Measurements from ENCODE around the gene GPX3.

GPX3 gene

DNA sequence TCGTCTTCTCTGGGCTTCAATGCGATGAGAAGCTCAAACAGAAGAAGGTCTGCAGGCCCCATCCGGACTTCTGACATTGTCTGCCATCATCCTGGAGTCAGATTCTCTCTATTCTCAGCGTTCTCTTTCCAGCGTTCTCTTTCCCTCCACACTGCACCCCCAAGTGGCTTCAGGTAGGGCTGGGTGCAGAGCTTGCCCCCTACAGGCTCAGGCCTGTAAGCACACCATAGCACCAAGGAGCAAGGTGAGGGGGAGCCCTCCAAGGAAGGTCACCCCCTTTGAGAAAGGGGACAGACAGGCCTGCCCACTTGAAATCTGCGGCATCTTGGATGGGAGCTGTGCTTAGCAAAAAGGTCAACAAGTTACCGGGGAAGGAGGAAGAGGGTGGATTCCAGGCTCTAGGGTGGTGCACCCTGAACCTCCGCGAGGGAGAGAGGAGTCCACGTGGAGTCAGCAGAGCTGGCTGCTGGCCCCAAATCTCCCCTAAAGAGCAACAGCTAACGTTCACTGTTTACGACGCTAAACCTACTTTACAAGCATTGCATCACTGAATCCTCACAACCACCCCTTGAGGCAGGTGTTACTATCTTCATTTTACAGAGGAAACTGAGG is 27.5 kb downstream of the GPX3 start:
- peak; percentile 48 for DNase-seq (ENCODE audit: extremely low spot score)
- ChIA-PET POLR2A (no interaction called here), CTCF (interaction anchor here (0.6 to 3.6 kb wide), 14 partner anchors 9 to 687 kb away, joined by 3 to 37 read pairs (median 4); no protein-coding TSS in a partner anchor)
- TF ChIP-seq CTBP1 (IDR thresholded peaks at IDR 0.05; ENCODE audit: borderline replicate concordance): no peak
- TF ChIP-seq FOXM1 (IDR thresholded peaks at IDR 0.05; ENCODE audit: borderline replicate concordance): no peak
- no peak for TF ChIP-seq ELF4 (IDR thresholded peaks at IDR 0.05)
- TF ChIP-seq BHLHE40 (IDR thresholded peaks at IDR 0.05; ENCODE audit: borderline replicate concordance): no peak
- no peak for TF ChIP-seq ARNT (IDR thresholded peaks at IDR 0.05)

DNA sequence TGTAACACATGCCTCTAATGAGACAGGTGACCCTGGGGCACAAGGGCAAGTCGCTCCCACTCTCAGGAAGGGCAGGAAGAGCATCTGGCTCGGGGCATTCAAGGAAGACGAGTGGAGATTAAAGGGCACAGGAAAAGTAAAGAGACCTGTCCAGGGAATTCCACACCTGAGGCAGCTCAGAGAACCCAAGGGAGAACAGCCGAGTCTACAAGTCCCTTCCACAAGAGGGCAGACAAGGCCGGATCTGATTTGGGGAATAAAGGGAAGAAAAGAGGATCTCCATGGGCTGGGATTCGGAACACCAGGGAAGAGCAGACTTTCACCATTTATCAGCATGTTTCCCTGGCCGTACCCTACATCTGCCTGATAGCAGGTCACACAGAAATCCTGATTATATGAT is 28.1 kb downstream of the GPX3 start:
- ChIA-PET CTCF (interaction anchor here (0.6 to 3.6 kb wide), 14 partner anchors 9 to 686 kb away, joined by 3 to 37 read pairs (median 3); no protein-coding TSS in a partner anchor), POLR2A (no interaction called here)
- TF ChIP-seq FOXA1 (IDR thresholded peaks at IDR 0.05) (no peak), TARDBP (IDR thresholded peaks at IDR 0.05) (no peak), NFRKB (IDR thresholded peaks at IDR 0.05) (no peak), LEF1 (IDR thresholded peaks at IDR 0.05; ENCODE audit: borderline replicate concordance) (no peak), FOXM1 (IDR thresholded peaks at IDR 0.05; ENCODE audit: borderline replicate concordance) (no peak), SP1 (IDR thresholded peaks at IDR 0.05) (no peak), L3MBTL2 (conservative IDR thresholded peaks at IDR 0.05) (no peak), ZNF384 (IDR thresholded peaks at IDR 0.05) (no peak), HDGF (IDR thresholded peaks at IDR 0.05; ENCODE audit: borderline replicate concordance) (no peak)
- TF ChIP-seq, protein P1, sequence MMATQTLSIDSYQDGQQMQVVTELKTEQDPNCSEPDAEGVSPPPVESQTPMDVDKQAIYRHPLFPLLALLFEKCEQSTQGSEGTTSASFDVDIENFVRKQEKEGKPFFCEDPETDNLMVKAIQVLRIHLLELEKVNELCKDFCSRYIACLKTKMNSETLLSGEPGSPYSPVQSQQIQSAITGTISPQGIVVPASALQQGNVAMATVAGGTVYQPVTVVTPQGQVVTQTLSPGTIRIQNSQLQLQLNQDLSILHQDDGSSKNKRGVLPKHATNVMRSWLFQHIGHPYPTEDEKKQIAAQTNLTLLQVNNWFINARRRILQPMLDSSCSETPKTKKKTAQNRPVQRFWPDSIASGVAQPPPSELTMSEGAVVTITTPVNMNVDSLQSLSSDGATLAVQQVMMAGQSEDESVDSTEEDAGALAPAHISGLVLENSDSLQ (IDR thresholded peaks at IDR 0.05): no peak
- DNase-seq (ENCODE audit: extremely low spot score): no peak

DNA sequence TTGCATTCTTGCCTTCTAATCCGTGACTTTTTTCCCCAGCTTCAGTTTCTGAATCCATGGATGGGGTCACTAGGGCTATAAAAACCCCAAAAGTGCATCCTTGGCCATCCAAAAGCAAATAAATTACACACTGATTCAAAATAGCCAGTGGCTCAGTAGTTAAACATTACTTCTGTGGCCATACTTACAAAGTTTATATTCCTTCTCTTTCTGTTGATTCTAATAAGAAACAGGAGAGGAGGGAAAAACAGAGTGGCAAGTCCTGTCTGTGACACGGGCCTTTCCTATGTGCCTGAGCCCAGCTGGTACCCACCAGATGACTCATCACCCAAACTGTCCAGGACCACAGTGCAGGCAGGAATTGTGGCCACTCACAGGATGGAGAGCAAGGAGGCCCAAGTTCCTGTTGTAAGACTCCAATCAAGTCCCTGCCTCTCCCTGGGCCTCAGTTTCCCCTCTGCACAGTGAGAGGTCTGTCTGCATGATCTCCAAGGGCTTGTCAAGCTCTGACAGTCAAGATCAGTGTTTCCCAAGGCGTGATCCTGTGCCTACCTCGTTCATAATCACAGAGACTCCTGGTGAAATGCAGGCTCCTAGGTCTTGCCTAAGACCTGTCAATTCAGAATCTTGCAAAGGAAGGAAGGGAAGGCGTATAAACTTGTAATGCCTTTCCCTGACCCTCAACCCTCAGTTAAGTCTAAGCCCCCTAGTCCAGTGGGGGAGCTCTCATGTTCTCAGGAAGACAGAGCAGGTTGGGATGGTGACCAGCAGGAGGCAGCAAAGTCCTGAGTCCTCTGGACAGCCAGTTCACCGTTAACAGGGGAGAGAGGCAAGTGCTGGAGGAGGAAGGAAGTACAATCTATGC is 30.9 kb downstream of the GPX3 start:
- CTCF ChIA-PET: interaction anchor here (0.5 to 2.7 kb wide), 22 partner anchors 10 to 178 kb away, joined by 3 to 99 read pairs (median 5); partner anchors contain the start of genes ANXA6, CCDC69 and TNIP1
- DNase-seq (ENCODE audit: extremely low spot score): peak; percentile 81
- POLR2A ChIA-PET: interaction anchor here (0.8 to 1.2 kb wide), 2 partner anchors 66 to 106 kb away, joined by 3 to 4 read pairs; partner anchors contain the start of gene ANXA6
- no peak for TF ChIP-seq TARDBP (IDR thresholded peaks at IDR 0.05)
- TF ChIP-seq CTBP1 (IDR thresholded peaks at IDR 0.05; ENCODE audit: borderline replicate concordance): no peak
- no peak for TF ChIP-seq FOXA1 (IDR thresholded peaks at IDR 0.05)
- no peak for TF ChIP-seq ZNF384 (IDR thresholded peaks at IDR 0.05)
- TF ChIP-seq LEF1 (IDR thresholded peaks at IDR 0.05; ENCODE audit: borderline replicate concordance): no peak
- TF ChIP-seq, protein P1 (IDR thresholded peaks at IDR 0.05): no peak
- TF ChIP-seq SUZ12 (IDR thresholded peaks at IDR 0.05): no peak

DNA sequence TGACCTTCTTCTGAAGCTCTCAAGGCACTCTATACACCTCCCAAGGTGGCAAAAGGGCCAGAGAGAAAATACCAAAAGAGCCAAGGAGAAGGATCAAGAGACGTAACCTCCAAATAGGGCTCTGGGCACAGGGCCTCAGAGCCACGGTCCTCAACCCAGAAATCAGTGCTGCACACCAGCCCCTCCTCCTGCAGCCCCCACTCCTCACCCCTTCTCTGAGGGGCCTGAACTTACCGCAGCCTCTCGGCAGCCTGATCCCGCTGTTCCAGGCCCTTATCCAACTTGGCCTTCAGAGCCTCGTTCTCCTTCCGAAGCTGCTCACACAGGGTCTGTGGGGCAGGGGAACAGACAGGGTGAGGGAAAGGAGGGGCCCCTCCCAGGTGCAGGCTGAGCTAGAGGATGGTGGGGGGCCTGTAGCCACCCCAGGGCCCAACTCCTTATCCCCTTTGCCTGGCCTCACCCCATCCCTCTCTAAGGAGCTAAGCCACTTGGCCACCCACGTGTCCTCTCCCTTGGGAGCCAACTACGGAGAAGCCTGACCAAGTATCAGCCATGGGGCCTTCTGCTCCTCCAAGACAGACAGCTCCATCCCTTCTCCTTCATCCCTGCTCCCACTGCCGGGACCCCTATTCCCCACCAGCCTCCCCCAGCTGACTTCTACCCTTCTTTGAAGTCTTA is 31.7 kb downstream of the GPX3 start:
- CTCF ChIA-PET: interaction anchor here (0.6 to 2.7 kb wide), 19 partner anchors 10 to 177 kb away, joined by 3 to 99 read pairs (median 5); partner anchors contain the start of genes ANXA6 and TNIP1
- no peak for DNase-seq (ENCODE audit: extremely low spot score)
- POLR2A ChIA-PET: interaction anchor here (0.8 to 1.2 kb wide), 2 partner anchors 65 to 106 kb away, joined by 3 to 4 read pairs; partner anchors contain the start of gene ANXA6
- TF ChIP-seq CTBP1 (IDR thresholded peaks at IDR 0.05; ENCODE audit: borderline replicate concordance) (no peak), NFRKB (IDR thresholded peaks at IDR 0.05) (no peak), L3MBTL2 (conservative IDR thresholded peaks at IDR 0.05) (no peak), FOXM1 (IDR thresholded peaks at IDR 0.05; ENCODE audit: borderline replicate concordance) (no peak), TARDBP (IDR thresholded peaks at IDR 0.05) (no peak), LEF1 (IDR thresholded peaks at IDR 0.05; ENCODE audit: borderline replicate concordance) (no peak), HDGF (IDR thresholded peaks at IDR 0.05; ENCODE audit: borderline replicate concordance) (no peak), ARNT (IDR thresholded peaks at IDR 0.05) (no peak), BHLHE40 (IDR thresholded peaks at IDR 0.05; ENCODE audit: borderline replicate concordance) (no peak), ZNF384 (IDR thresholded peaks at IDR 0.05) (no peak), SUZ12 (IDR thresholded peaks at IDR 0.05) (no peak)

DNA sequence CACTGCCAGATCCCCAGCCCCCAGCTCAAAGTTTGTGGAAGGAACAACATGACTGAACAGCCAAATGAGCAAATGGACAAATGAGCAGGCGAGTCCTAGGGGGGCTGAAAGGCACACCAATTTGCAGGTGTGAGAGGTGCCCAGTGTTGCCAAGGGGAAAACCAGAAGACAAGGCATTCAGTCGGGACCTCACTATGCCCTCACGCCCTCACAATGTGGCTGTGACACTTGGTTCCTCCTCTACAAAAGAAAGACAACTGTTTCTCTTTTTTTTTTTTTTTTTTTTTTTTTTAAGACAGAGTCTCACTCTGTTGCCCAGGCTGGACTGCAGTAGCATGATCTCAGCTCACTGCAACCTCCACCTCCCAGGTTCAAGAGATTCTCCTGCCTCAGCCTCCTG is 32.4 kb downstream of the GPX3 start:
- DNase-seq (ENCODE audit: extremely low spot score): no peak
- TF ChIP-seq LEF1 (IDR thresholded peaks at IDR 0.05; ENCODE audit: borderline replicate concordance): no peak
- TF ChIP-seq FOXK2 (IDR thresholded peaks at IDR 0.05): no peak
- no peak for TF ChIP-seq L3MBTL2 (conservative IDR thresholded peaks at IDR 0.05)
- no peak for TF ChIP-seq ARNT (IDR thresholded peaks at IDR 0.05)
- no peak for TF ChIP-seq SUZ12 (IDR thresholded peaks at IDR 0.05)
- TF ChIP-seq SP1 (IDR thresholded peaks at IDR 0.05): no peak
- TF ChIP-seq CTBP1 (IDR thresholded peaks at IDR 0.05; ENCODE audit: borderline replicate concordance): no peak
- no peak for TF ChIP-seq FOXM1 (IDR thresholded peaks at IDR 0.05; ENCODE audit: borderline replicate concordance)
- no peak for TF ChIP-seq FOXA1 (IDR thresholded peaks at IDR 0.05)
- TF ChIP-seq, protein P1 (IDR thresholded peaks at IDR 0.05): no peak
- TF ChIP-seq NFRKB (IDR thresholded peaks at IDR 0.05): no peak
- TF ChIP-seq TARDBP (IDR thresholded peaks at IDR 0.05): no peak
- TF ChIP-seq ZNF384 (IDR thresholded peaks at IDR 0.05): no peak
- TF ChIP-seq HDGF (IDR thresholded peaks at IDR 0.05; ENCODE audit: borderline replicate concordance): no peak
- no peak for TF ChIP-seq ELF4 (IDR thresholded peaks at IDR 0.05)
- TF ChIP-seq BHLHE40 (IDR thresholded peaks at IDR 0.05; ENCODE audit: borderline replicate concordance): no peak
- ChIA-PET POLR2A (no interaction called here), CTCF (interaction anchor here (0.7 to 2.7 kb wide), 7 partner anchors 18 to 112 kb away, joined by 3 to 99 read pairs (median 5); partner anchors contain the start of gene TNIP1)
